Hepatic stellate cell (primary cell): Measurements from ENCODE around the gene HIRA.
"Not testable (repeated sequence)": the region's sequence is repeated elsewhere in the genome, so short reads cannot be mapped to it uniquely, and the experiment has no call there.

Experiments
- DNase-seq: peaks from one replicate; pipeline ENCODE4 v3.0.0; 2011; ENCODE audit warnings: low spot score

Gene HIRA

DNA sequence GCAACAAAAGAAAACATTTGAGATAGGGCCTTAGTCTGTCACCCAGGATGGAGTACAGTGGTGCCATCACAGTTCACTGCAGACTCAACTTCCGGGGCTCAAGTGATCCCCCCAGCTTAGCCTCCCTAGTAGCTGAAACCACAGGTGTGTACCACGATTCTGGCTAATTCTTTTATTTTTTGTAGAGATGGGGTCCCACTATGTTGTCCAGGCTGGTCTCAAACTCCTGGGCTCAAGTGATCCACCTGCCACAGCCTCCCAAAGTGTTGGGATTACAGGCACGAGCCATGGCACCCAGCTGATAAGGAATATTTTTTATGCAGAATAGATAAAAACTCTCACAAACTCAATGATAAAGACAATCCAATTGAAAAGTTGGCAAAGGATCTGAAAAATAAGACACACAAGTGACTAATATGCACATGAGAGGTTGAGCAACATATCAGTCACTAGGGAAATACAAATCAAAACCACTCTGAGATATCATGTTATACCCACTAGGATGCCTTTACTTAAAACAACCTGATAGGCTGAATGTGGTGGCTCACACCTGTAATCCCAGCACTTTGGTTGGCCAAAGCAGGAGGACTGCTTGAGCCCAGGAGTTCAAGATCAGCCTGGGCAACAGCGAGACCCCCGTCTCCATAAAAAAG, 106.1 kb downstream of the HIRA start:
- DNase-seq, result no peak

DNA sequence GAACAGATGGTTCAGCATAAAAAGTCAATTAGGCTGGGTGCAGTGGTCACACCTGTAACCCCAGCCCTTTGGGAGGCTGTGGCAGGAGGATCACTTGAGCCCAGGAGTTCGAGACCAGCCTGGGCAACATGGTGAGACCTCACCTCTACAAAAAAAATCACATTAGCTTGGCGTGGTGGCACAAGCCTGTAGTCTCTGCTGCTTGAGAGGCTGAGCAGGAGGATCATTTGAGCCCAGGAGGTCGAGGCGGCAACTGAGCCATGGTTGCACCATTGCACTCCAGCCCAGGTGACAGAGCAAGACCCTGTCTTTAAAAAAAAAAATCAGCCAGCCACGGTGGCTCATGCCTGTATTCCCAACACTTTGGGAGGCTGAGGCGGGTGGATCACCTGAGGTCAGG, 108.1 kb downstream of the HIRA start:
- not testable (repeated sequence) for DNase-seq

DNA sequence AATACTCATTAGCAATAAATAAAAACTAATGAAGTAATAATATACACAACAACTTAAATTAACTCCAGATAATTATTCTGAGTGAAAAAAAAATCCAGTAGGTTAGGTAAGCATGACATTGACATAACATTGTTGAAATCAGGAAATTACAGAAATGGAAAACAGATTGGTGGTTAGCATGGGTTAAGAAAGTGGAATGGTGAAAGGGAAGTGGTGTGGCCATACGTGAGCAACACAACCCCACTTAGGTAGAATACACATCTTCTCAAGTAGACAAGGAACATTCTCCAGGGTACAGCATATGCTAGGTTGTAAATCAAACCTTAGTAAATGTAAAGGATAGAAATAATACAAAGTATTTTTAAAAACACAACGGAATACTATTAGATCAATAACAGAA, 109.8 kb downstream of the HIRA start:
- DNase-seq, result no peak

- DNase-seq, result not testable (repeated sequence)
Measured at GRCh38 chr22:19320136-19320535, 111.4 kb downstream of the HIRA start.

DNA sequence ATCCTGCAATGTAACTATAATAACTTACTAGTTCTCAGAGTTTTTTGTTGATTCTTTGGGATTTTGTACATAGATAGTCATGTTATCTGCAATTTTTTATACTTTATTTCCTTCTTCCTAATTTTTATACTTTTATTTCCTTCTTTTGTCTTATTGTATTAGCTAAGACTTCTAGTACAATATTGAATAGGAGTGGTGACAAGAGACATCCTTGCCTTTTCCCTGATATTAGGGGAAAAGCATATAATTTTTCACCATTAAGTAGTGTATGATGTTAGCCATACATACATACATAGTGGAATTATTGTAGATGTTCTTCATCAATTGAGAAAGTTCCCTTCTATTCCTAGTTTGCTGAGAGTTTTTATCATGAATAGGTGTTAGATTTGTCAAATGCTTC, 112.3 kb downstream of the HIRA start:
- no peak for DNase-seq

- no peak for DNase-seq
Measured at GRCh38 chr22:19317865-19318264, 113.7 kb downstream of the HIRA start.

DNA sequence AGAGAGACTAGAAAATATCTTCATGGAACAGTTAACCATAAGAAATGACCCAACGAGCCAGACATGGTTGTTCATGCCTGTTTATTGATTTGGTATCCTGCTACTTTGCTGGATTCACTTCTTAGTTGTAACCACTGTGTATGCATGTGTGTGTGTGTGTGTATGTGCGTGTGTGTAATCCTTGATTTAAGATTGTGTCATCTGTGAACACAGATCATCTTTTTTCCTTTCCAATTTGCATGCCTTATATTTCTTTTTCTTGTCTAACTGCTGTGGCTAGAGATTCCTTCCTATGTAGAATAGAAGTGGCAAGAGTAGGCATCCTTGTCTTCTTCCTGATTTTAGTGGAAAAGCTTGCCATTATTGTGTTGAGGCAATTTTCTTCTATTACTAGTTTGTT, 123.7 kb downstream of the HIRA start:
- DNase-seq, result no peak

DNA sequence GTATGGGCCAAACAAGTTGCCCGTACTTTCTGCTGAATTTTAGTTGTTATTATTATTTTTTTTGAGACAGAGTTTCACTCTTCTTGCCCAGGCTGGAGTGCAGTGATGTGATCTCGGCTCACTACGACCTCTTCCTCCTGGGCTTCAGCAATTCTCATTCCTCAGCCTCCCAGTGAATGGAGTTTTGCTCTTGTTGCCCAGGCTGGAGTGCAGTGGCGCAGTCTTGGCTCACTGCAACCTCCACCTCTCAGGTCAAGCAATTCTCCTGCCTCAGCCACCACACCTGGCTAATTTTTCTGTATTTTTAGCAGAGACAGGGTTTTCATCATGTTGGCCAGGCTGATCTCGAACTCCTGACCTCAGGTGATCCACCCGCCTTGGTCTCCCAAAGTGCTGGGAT, 125.0 kb downstream of the HIRA start:
- DNase-seq, result not testable (repeated sequence)

DNA sequence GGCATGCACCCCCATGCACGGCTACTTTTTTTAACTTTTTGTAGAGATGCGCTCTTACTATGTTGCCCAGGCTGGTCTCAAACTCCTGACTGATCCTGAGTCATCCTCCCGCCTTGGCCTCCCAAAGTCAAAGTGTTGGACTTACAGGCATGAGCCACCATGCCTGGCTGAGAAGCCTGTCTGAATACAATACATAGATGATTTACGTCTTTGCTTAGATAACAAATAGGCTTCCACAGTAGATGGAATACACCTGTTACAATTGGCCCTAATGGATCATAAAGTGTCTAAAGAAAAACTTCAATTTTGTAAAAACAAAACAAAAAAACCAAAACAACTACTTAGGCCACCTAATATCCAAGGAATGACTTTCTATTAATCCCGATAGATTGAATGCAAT, 127.0 kb downstream of the HIRA start:
- no peak for DNase-seq

GRCh38 chr22:19303785-19304184, 127.7 kb downstream of the HIRA start:
- DNase-seq, result no peak

GRCh38 chr22:19295733-19296132, 135.8 kb downstream of the HIRA start:
- DNase-seq, result no peak

- DNase-seq, result no peak
Measured at GRCh38 chr22:19292458-19293230, 138.9 kb downstream of the HIRA start.

- peak; percentile 92 for DNase-seq
Measured at GRCh38 chr22:19291580-19292457, 139.7 kb downstream of the HIRA start, which contains the start of gene CLTCL1. Gene CLTCL1, minus strand, starts transcription at chr22:19291719. Its CDS starts 78 bp downstream, at chr22:19291641.

DNA sequence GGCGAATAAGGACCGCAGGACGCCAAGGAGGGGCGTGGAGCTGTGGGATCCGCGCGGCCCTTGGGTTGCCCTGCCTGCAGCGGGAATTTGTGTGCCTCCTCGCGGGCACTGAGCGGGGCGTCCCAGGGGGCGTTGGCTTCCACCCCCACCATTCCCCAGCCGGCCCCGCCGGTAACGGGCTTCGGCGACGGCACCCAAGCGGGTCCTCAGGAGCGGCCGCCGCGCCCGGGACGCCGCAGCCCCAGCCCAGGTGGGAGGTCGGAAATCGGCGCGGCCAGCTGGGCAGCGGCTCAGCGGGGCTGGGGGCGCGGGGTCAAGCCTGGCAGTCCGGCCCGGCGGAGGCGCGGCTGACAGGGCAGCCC, 140.3 kb downstream of the HIRA start:
- DNase-seq, result peak; percentile 41

DNA sequence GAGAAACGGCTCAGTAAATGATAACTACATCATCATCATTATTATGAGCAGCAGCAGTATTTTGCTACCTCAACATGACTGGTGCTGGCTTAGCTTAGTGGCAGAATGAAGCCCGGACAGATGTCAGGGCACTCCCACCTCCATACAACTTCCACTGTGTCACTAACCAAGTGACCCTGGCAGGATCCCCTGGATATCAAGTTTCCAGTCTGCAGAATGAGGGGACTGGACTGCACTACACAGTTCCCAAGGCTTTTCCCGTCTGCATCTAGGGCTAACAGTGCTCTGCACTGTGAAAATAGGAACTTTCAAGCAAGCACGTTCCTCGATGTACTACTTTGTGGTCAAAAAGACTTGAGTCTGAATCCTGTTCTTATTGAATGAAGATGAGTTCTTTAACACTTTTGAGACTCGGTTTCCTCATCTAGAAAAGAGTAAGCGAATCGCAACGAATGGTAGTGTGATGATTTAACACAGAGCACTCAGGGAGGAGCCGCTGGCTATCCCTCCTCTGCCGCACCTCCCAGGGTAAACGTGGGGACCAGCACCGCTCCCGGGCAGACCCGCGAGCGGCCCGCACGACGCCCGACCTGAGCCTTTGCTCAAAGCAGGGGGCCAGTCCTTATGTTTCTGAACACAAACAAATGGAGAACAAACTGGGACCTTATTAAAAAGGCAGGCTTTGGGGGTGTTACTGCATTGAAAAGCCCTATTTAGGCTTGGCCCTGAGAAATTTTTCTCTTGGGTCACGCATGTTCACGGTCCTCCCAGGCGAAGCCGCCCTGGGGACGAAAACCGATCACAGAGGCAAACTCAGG, 140.9 kb downstream of the HIRA start:
- no peak for DNase-seq

GRCh38 chr22:19289475-19290161, 141.9 kb downstream of the HIRA start:
- DNase-seq, result peak; percentile 67

DNA sequence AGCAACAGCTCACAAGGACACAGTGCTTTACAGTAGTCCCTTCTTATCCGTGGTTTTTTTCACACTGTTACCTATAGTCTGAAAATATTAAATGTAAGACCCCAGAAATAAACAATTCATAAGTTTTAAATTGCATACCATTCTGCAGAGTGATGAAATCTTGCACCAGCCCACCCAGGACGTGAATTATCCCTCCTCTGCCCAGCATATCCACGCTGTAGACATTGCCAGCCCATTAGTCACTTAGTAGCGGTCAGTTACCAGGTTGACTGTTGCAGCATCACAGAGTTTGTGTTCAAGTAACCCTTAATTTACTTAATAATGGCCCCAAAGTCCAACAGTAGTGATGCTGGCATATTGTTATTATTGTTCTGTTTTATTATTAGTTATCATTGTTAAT, 143.6 kb downstream of the HIRA start:
- peak; percentile 57 for DNase-seq

- DNase-seq, result no peak
Measured at GRCh38 chr22:19287076-19287707, 144.3 kb downstream of the HIRA start.

DNA sequence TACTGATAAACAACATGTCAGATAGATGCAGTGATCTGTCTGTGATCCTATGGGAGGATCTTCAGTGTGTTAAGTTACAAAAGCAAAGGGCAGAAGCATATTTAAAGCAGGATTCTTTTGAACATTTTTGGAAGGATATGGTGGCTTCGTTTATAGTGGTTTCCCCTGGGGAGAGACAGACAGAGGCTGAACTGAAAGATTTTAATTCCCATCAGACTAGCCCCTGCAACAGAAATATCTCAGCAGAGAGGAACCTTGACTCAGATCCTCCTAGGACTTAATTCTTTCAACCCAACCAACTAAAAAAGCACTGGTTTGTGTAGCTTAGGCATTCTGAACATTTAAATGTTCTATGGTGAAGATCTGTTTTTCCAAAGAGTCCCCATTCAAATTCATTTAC, 145.7 kb downstream of the HIRA start:
- no peak for DNase-seq
